IMR-90 (cell line): Measurements from ENCODE around the gene ZMAT5. TPM values are rescaled to one million over a fixed set of nuclear protein-coding genes. Genes with fewer than 3 reads are reported as not detected.

Experiments
- ATAC-seq: fragments of 200-7000 bp; cut with Tn5 transposase; 2 replicates; pipeline ENCODE4 v1.9.1; 2020; ENCODE audit warnings: low read depth, mild to moderate bottlenecking, moderate library complexity
- BruUV-seq: library from RNA; stranded (reverse); fragments of 400-500 nt; replicated peaks from 2 replicates; lab custom pipeline; 2021; lab: Mats Ljungman, UMichigan
- CTCF ChIA-PET: fragments of 300-600 bp; formaldehyde crosslinking; extraction: SDS; loops from one replicate; lab custom pipeline; 2021; ENCODE audit warnings: antibody characterized with exemption; lab: Yijun Ruan, JAX
- POLR2A ChIA-PET: fragments of 300-600 bp; sonication (Branson Sonifier 250); formaldehyde crosslinking; loops from one replicate; lab custom pipeline; 2022; ENCODE audit warnings: antibody characterized with exemption; ENCODE audit not compliant: unreplicated experiment; lab: Charles Lee
- DNase-seq: peaks from one replicate; pipeline ENCODE4 v3.0.0; 2013
- H2AFZ ChIP-seq: replicated peaks from 2 replicates; pipeline ENCODE3; 2013; ENCODE audit warnings: low read length, mild to moderate bottlenecking; ENCODE audit not compliant: poor library complexity
- H2AK5ac ChIP-seq: 2 replicates; pipeline ENCODE4 v1.6.1; 2013; ENCODE audit warnings: low read depth, low read length, inconsistent platforms
- H2AK9ac ChIP-seq: replicated peaks from 2 replicates; pipeline ENCODE3; 2013; ENCODE audit warnings: mild to moderate bottlenecking, low read depth, low read length, moderate library complexity; ENCODE audit not compliant: poor library complexity
- H2BK120ac ChIP-seq: 2 replicates; pipeline ENCODE4 v1.6.1; 2013; ENCODE audit warnings: low read depth, low read length, inconsistent platforms
- H2BK15ac ChIP-seq: 3 replicates; pipeline ENCODE4 v1.6.1; 2013; ENCODE audit warnings: low read depth, low read length, inconsistent platforms
- H2BK20ac ChIP-seq: 2 replicates; pipeline ENCODE4 v1.6.1; 2013; ENCODE audit warnings: low read depth, mild to moderate bottlenecking, inconsistent platforms, low read length, moderate library complexity
- H2BK5ac ChIP-seq: 2 replicates; pipeline ENCODE4 v1.6.1; 2013; ENCODE audit warnings: mild to moderate bottlenecking, low read depth, low read length, inconsistent platforms; ENCODE audit not compliant: poor library complexity, severe bottlenecking
- H3K14ac ChIP-seq: replicated peaks from 2 replicates; pipeline ENCODE4 v1.6.1; 2013; ENCODE audit warnings: low read depth, low read length, inconsistent platforms
- H3K18ac ChIP-seq: 2 replicates; pipeline ENCODE4 v1.6.1; 2013; ENCODE audit warnings: low read depth, low read length, control low read depth
- H3K23ac ChIP-seq: 2 replicates; pipeline ENCODE4 v1.6.1; 2013; ENCODE audit warnings: low read depth, low read length, inconsistent platforms
- H3K27ac ChIP-seq: 2 replicates; pipeline ENCODE4 v1.5.1; 2013; ENCODE audit warnings: mild to moderate bottlenecking, control low read depth, low read length; ENCODE audit not compliant: insufficient read depth
- H3K27me3 ChIP-seq: 2 replicates; pipeline ENCODE4 v1.6.1; 2013; ENCODE audit warnings: low read length; ENCODE audit not compliant: control insufficient read depth, insufficient read depth
- H3K36me3 ChIP-seq: 2 replicates; pipeline ENCODE4 v1.6.1; 2013; ENCODE audit warnings: low read length, mixed read lengths; ENCODE audit not compliant: control insufficient read depth, insufficient read depth
- H3K4ac ChIP-seq: 2 replicates; pipeline ENCODE4 v1.6.1; 2013; ENCODE audit warnings: low read depth, low read length, inconsistent platforms
- H3K4me1 ChIP-seq: 2 replicates; pipeline ENCODE4 v1.6.1; 2013; ENCODE audit warnings: low read length, mixed read lengths; ENCODE audit not compliant: control insufficient read depth, insufficient read depth
- H3K4me2 ChIP-seq: 2 replicates; pipeline ENCODE4 v1.6.1; 2013; ENCODE audit warnings: low read depth, mild to moderate bottlenecking, control low read depth, low read length, moderate library complexity
- H3K4me3 ChIP-seq: 2 replicates; pipeline ENCODE4 v1.5.1; 2013; ENCODE audit warnings: low read depth, mild to moderate bottlenecking, control low read depth, low read length, moderate library complexity; ENCODE audit not compliant: insufficient read depth
- H3K56ac ChIP-seq: 2 replicates; pipeline ENCODE4 v1.6.1; 2013; ENCODE audit warnings: low read length, inconsistent platforms; ENCODE audit not compliant: insufficient read depth; ENCODE audit errors: extremely low read depth
- H3K79me1 ChIP-seq, 2 experiments: 2 replicates each; pipeline ENCODE4 v1.6.1; 2013; ENCODE audit warnings: low read length in 2 of 2, inconsistent platforms in 1 of 2, low read depth in 1 of 2
- H3K9ac ChIP-seq: 2 replicates; pipeline ENCODE4 v1.6.1; 2013; ENCODE audit warnings: low read depth, low read length, control low read depth
- H3K9me1 ChIP-seq: 2 replicates; pipeline ENCODE4 v1.6.1; 2013; ENCODE audit warnings: low read length, inconsistent platforms; ENCODE audit not compliant: insufficient read depth
- H3K9me3 ChIP-seq: 2 replicates; pipeline ENCODE4 v1.6.1; 2013; ENCODE audit warnings: low read length; ENCODE audit not compliant: control insufficient read depth, insufficient read depth
- H4K20me1 ChIP-seq: 2 replicates; pipeline ENCODE4 v1.6.1; 2013; ENCODE audit warnings: low read length, inconsistent platforms; ENCODE audit not compliant: insufficient read depth
- H4K5ac ChIP-seq: 2 replicates; pipeline ENCODE4 v1.6.1; 2013; ENCODE audit warnings: mild to moderate bottlenecking, low read depth, low read length, control low read depth
- H4K8ac ChIP-seq, 2 experiments: 2 replicates each; pipeline ENCODE4 v1.6.1; 2013; ENCODE audit warnings: low read depth in 2 of 2, low read length in 2 of 2, control low read depth in 1 of 2, inconsistent platforms in 1 of 2
- H4K91ac ChIP-seq: 2 replicates; pipeline ENCODE4 v1.6.1; 2013; ENCODE audit warnings: low read depth, low read length, inconsistent platforms; ENCODE audit not compliant: insufficient read depth
- BHLHE40 ChIP-seq: fragments of 150-350 bp; IDR thresholded peaks from 2 replicates; pipeline ENCODE4 v1.6.1; 2016; ENCODE audit warnings: mild to moderate bottlenecking, low read depth, low read length
- CEBPB ChIP-seq: IDR thresholded peaks from 2 replicates; pipeline ENCODE4 v1.6.1; 2012; ENCODE audit warnings: low read depth, low read length, improper control_type of control experiment
- FOS ChIP-seq: fragments of 150-350 bp; IDR thresholded peaks from 2 replicates; pipeline ENCODE4 v1.6.1; 2016; ENCODE audit warnings: low read depth, low read length
- MXI1 ChIP-seq: IDR thresholded peaks from 2 replicates; pipeline ENCODE4 v1.6.1; 2012; ENCODE audit warnings: low read depth, mild to moderate bottlenecking, low read length, moderate library complexity, borderline replicate concordance
- NFE2L2 ChIP-seq: fragments of 150-350 bp; IDR thresholded peaks from 2 replicates; pipeline ENCODE4 v1.6.1; 2016; ENCODE audit warnings: low read depth, mild to moderate bottlenecking, low read length
- POLR2A ChIP-seq: IDR thresholded peaks from 2 replicates; pipeline ENCODE4 v1.6.1; 2012; ENCODE audit warnings: mild to moderate bottlenecking, low read depth, low read length
- RAD21 ChIP-seq: IDR thresholded peaks from 2 replicates; pipeline ENCODE4 v1.6.1; 2012; ENCODE audit warnings: low read length, improper control_type of control experiment
- SMC3 ChIP-seq: fragments of 150-350 bp; IDR thresholded peaks from 2 replicates; pipeline ENCODE4 v1.6.1; 2016; ENCODE audit warnings: low read depth, mild to moderate bottlenecking, antibody characterized with exemption, low read length, moderate library complexity
- WGBS, 2 experiments: methylation state at CpG; one replicate each; pipeline versions ENCODE4 v1.1.5 to v1.1.7; 2013; ENCODE audit warnings: missing lambda C conversion rate in 2 of 2; ENCODE audit not compliant: insufficient read length in 1 of 2; ENCODE audit errors: extremely low coverage in 2 of 2; 5-methylcytosine and 5-hydroxymethylcytosine counted together
- dilution Hi-C: fragments of 300-500 bp; cut with HindIII; formaldehyde crosslinking; loops from one replicate; pipeline ENCODE4 v1.14.3; 2018; ENCODE audit warnings: low sequenced_read_pairs; ENCODE audit not compliant: unreplicated experiment
- in situ Hi-C: fragments of 300-500 bp; cut with MboI; formaldehyde crosslinking; loops from 3 replicates; pipeline ENCODE4 v1.14.3; 2019; ENCODE audit warnings: low sequenced_read_pairs, inconsistent platforms, mixed read lengths
- intact Hi-C: fragments of 100-400 bp; cut with micrococcal nuclease; formaldehyde crosslinking; loops from 2 replicates; pipeline ENCODE4 v1.10.0; 2022
- polyA plus RNA-seq, 3 experiments: library from polyadenylated mRNA; depleted of rRNA; stranded (reverse); fragments of >200 nt; gene quantifications; 2 replicates each; pipeline ENCODE4 v1.2.3, GENCODE V29; 2012; ENCODE audit warnings: low replicate concordance in 1 of 3
- total RNA-seq: library from RNA; depleted of rRNA; stranded (reverse); fragments of >200 nt; gene quantifications from 2 replicates; pipeline ENCODE4 v1.2.3, GENCODE V29; 2012
- TF ChIP-seq, protein P1 (sequence below): conservative IDR thresholded peaks from 2 replicates; pipeline ENCODE4 v1.5.1; 2012; ENCODE audit warnings: mild to moderate bottlenecking, low read depth, low read length, improper control_type of control experiment

Gene ZMAT5
- total and polyA plus RNA-seq, 2 of the 4 experiments (the other 2 are of a cell fraction), result 21.7 to 31.8 TPM

GRCh38 chr22:29715240-29715639 lies 51.6 kb downstream of the ZMAT5 start:
- H4K8ac ChIP-seq, result no peak overlapping the region
- no peak overlapping the region for H4K91ac ChIP-seq
- no peak overlapping the region for H2BK120ac ChIP-seq
- no peaks in the 10 kb centered on the region for H3K79me1 ChIP-seq
- in situ Hi-C loops (no loop called here), intact Hi-C loops (no loop called here), dilution Hi-C loops (no loop called here)
- H3K27me3 ChIP-seq, result peaks cover 65% of the 10 kb centered on the region
- TF ChIP-seq FOS (no peak), MXI1 (no peak), BHLHE40 (no peak), NFE2L2 (no peak), RAD21 (no peak), SMC3 (no peak), CEBPB (no peak), POLR2A (no peak)
- TF ChIP-seq, protein P1, sequence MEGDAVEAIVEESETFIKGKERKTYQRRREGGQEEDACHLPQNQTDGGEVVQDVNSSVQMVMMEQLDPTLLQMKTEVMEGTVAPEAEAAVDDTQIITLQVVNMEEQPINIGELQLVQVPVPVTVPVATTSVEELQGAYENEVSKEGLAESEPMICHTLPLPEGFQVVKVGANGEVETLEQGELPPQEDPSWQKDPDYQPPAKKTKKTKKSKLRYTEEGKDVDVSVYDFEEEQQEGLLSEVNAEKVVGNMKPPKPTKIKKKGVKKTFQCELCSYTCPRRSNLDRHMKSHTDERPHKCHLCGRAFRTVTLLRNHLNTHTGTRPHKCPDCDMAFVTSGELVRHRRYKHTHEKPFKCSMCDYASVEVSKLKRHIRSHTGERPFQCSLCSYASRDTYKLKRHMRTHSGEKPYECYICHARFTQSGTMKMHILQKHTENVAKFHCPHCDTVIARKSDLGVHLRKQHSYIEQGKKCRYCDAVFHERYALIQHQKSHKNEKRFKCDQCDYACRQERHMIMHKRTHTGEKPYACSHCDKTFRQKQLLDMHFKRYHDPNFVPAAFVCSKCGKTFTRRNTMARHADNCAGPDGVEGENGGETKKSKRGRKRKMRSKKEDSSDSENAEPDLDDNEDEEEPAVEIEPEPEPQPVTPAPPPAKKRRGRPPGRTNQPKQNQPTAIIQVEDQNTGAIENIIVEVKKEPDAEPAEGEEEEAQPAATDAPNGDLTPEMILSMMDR, result no peak
- no peak overlapping the region for H3K14ac ChIP-seq
- H3K18ac ChIP-seq, result no peak overlapping the region
- H2BK5ac ChIP-seq, result no peak overlapping the region
- no peaks in the 10 kb centered on the region for H3K9me3 ChIP-seq
- H3K27ac ChIP-seq, result no peak overlapping the region
- H4K5ac ChIP-seq, result no peak overlapping the region
- POLR2A ChIA-PET, result no interaction called here
- no peaks in the 10 kb centered on the region for H3K9me1 ChIP-seq
- no peaks in the 10 kb centered on the region for H3K4me1 ChIP-seq
- H2AK9ac ChIP-seq, result no peak overlapping the region
- H3K4ac ChIP-seq, result no peak overlapping the region
- no peak overlapping the region for H3K56ac ChIP-seq
- H2AK5ac ChIP-seq, result no peak overlapping the region
- H2AFZ ChIP-seq, result no peak overlapping the region
- no peak overlapping the region for H3K4me3 ChIP-seq
- no peak overlapping the region for H3K9ac ChIP-seq
- DNase-seq, result no peak
- no peak overlapping the region for H2BK15ac ChIP-seq
- no peaks in the 10 kb centered on the region for H3K36me3 ChIP-seq
- no peak for ATAC-seq
- CTCF ChIA-PET, result no interaction called here
- H3K23ac ChIP-seq, result no peak overlapping the region
- H3K4me2 ChIP-seq, result no peak overlapping the region
- WGBS, 2 experiments, result 80% methylated on average over 3 of the region's 13 CpGs; no CpG with 5 or more reads in 1 of the 2 experiments
- BruUV-seq, result no TSS peak
- no peak overlapping the region for H2BK20ac ChIP-seq
- H4K20me1 ChIP-seq, result peaks cover 11% of the 10 kb centered on the region
